ENCODE results near the gene ZNF80. TPM values are rescaled to one million over a fixed set of nuclear protein-coding genes. Genes with fewer than 3 reads are reported as not detected.

The ZNF80 gene
- total and polyA plus RNA-seq, 2 of the 13 experiments (the other 11 are each of a cell fraction or from before 2014, with no cell fraction given): not detected

- POLR2A ChIA-PET: no interaction called here
- no peaks in the 10 kb centered on the region for H3K9me3 ChIP-seq (ENCODE audit: low read length)
- H3K79me2 ChIP-seq (ENCODE audit: insufficient read depth, low read length): no peaks in the 10 kb centered on the region
- no peak for FAIRE-seq
- H3K4me1 ChIP-seq (ENCODE audit: insufficient read depth, low read length): no peaks in the 10 kb centered on the region
- no peak for DNase-seq (ENCODE audit: low spot score)
- H3K27me3 ChIP-seq (ENCODE audit: control insufficient read depth in 1 of 2, insufficient read depth in 2 of 2, low read length in 2 of 2): no peaks in the 10 kb centered on the region
- 0% methylated on average over 1 of the region's 1 CpG for WGBS (ENCODE audit: low lambda C conversion rate)
- no TSS peak for BruUV-seq (replicated peaks)
- H3K27ac ChIP-seq (ENCODE audit: extremely low read length, insufficient read depth, low read length): no peak overlapping the region
- H3K36me3 ChIP-seq (replicated peaks in 1 of 2; ENCODE audit: control insufficient read depth in 1 of 2, insufficient read depth in 2 of 2, low read length in 2 of 2): no peaks in the 10 kb centered on the region
- TF ChIP-seq ZSCAN30 (CRISPR knock-in tag; IDR thresholded peaks at IDR 0.05) (no peak), HNRNPUL1 (IDR thresholded peaks at IDR 0.05; ENCODE audit: low read depth, low read length) (no peak), CSRNP1 (CRISPR knock-in tag; IDR thresholded peaks at IDR 0.05) (no peak), NR2F1 (CRISPR knock-in tag; IDR thresholded peaks at IDR 0.05) (no peak), TFE3 (CRISPR knock-in tag; IDR thresholded peaks at IDR 0.05) (no peak), ZNF790 (CRISPR knock-in tag; IDR thresholded peaks at IDR 0.05; ENCODE audit: borderline replicate concordance) (no peak), ZNF143 (CRISPR knock-in tag; IDR thresholded peaks at IDR 0.05) (no peak), FOXJ3 (CRISPR knock-in tag; IDR thresholded peaks at IDR 0.05; ENCODE audit: borderline replicate concordance) (no peak), SMAD9 (CRISPR knock-in tag; IDR thresholded peaks at IDR 0.05) (no peak)
- intact Hi-C loops (cut with micrococcal nuclease; ENCODE audit: unreplicated experiment): no loop called here
- in situ Hi-C loops (cut with HindIII; ENCODE audit: extremely low pct_ligation_motif_present, low pct_unique_long_range_greater_than_20kb): no loop called here
- H4K20me1 ChIP-seq (ENCODE audit: insufficient read depth, low read length): no peaks in the 10 kb centered on the region
- no peak overlapping the region for H3K4me2 ChIP-seq (ENCODE audit: low read depth, low read length)
- no peak overlapping the region for H3K9ac ChIP-seq (ENCODE audit: insufficient read depth, low read depth, low read length)
- no peak overlapping the region for H3K4me3 ChIP-seq (replicated peaks in 1 of 3; ENCODE audit: insufficient read depth in 1 of 3, low read depth in 2 of 3, low read length in 3 of 3)
- H2AFZ ChIP-seq (ENCODE audit: low read length): no peak overlapping the region
- CTCF ChIA-PET (ENCODE audit: low intra/inter-chr PET ratio, low total read pairs): no interaction called here
- no peak for ATAC-seq
Observed at GRCh38 chr3:114272271-114272670, 34.9 kb upstream of the ZNF80 start.

Measured in HepG2 (cell line).